Measurements from ENCODE around the gene NINL.
"Not testable (repeated sequence)": the region's sequence is repeated elsewhere in the genome, so short reads cannot be mapped to it uniquely, and the experiment has no call there.

- TF ChIP-seq, protein P1, sequence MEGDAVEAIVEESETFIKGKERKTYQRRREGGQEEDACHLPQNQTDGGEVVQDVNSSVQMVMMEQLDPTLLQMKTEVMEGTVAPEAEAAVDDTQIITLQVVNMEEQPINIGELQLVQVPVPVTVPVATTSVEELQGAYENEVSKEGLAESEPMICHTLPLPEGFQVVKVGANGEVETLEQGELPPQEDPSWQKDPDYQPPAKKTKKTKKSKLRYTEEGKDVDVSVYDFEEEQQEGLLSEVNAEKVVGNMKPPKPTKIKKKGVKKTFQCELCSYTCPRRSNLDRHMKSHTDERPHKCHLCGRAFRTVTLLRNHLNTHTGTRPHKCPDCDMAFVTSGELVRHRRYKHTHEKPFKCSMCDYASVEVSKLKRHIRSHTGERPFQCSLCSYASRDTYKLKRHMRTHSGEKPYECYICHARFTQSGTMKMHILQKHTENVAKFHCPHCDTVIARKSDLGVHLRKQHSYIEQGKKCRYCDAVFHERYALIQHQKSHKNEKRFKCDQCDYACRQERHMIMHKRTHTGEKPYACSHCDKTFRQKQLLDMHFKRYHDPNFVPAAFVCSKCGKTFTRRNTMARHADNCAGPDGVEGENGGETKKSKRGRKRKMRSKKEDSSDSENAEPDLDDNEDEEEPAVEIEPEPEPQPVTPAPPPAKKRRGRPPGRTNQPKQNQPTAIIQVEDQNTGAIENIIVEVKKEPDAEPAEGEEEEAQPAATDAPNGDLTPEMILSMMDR (IDR thresholded peaks at IDR 0.05 in 8 of 11, conservative IDR thresholded peaks at IDR 0.05 in 3 of 11), result not testable (repeated sequence)
- TF ChIP-seq POLR2A, POLR2AphosphoS5 (IDR thresholded peaks at IDR 0.05): not testable (repeated sequence)
Measured at GRCh38 chr20:25590778-25591177, 5.4 kb upstream of the NINL start.

All from spleen (tissue), 7 donors.